Activated CD4-positive, CD25-positive, alpha-beta regulatory T cell treated with anti-CD3 and anti-CD28 coated beads, Interleukin-2, amount 50 U/mL, for 24 hours (primary cell): ENCODE results near the gene GNG3.
A peak's percentile ranks its signal among the peaks of the same experiment; 100 is the strongest.
"Not testable (repeated sequence)": the region's sequence is repeated elsewhere in the genome, so short reads cannot be mapped to it uniquely, and the experiment has no call there.

Experiments used
- ATAC-seq, 2 donors: fragments of 150-1000 bp; cut with Tn5 transposase; one replicate each; pipeline ENCODE4 v1.10.0; 2021; ENCODE audit warnings: mild to moderate bottlenecking in 1 of 2, moderate library complexity in 1 of 2

The GNG3 gene

GRCh38 chr11:62688491-62688890, 19.0 kb upstream of the GNG3 start:
- no peak for ATAC-seq

GRCh38 chr11:62689421-62690183, 17.9 kb upstream of the GNG3 start, which contains the start of gene LRRN4CL:
Gene LRRN4CL (minus strand): TSS chr11:62689530. CDS start chr11:62688508, 1,022 bp downstream.
- ATAC-seq = no peak

GRCh38 chr11:62693624-62694023, 13.9 kb upstream of the GNG3 start:
- ATAC-seq = not testable (repeated sequence)

- peak; percentile 64 to 81 for ATAC-seq
Observed at GRCh38 chr11:62694455-62695167, 12.9 kb upstream of the GNG3 start.

GRCh38 chr11:62702246-62702645, 5.2 kb upstream of the GNG3 start:
- ATAC-seq = no peak

- ATAC-seq = not testable (repeated sequence)
Observed at GRCh38 chr11:62703921-62704320, 3.6 kb upstream of the GNG3 start.

- no peak for ATAC-seq
Observed at GRCh38 chr11:62705413-62705812, 2.1 kb upstream of the GNG3 start.

GRCh38 chr11:62705880-62706849, 1.3 kb upstream of the GNG3 start:
- peak; percentile 68 to 71 for ATAC-seq

GRCh38 chr11:62706850-62707247, 627 bp upstream of the GNG3 start:
- no peak for ATAC-seq

- no peak for ATAC-seq
Observed at GRCh38 chr11:62708392-62708791, 916 bp downstream of the GNG3 start.

GRCh38 chr11:62708793-62709192, 1.3 kb downstream of the GNG3 start:
- peak; percentile 12 to 14 for ATAC-seq

GRCh38 chr11:62709247-62710000, 1.9 kb downstream of the GNG3 start:
- ATAC-seq = peak; percentile 84

GRCh38 chr11:62710001-62710345, 2.5 kb downstream of the GNG3 start:
- ATAC-seq = no peak

- no peak for ATAC-seq
Observed at GRCh38 chr11:62712276-62712812, 4.9 kb downstream of the GNG3 start.

- no peak for ATAC-seq
Observed at GRCh38 chr11:62712861-62713260, 5.4 kb downstream of the GNG3 start.

- ATAC-seq = no peak
Observed at GRCh38 chr11:62713343-62713742, 5.9 kb downstream of the GNG3 start.

- no peak for ATAC-seq
Observed at GRCh38 chr11:62715150-62716130, 8.0 kb downstream of the GNG3 start.

GRCh38 chr11:62716206-62716605, 8.7 kb downstream of the GNG3 start:
- no peak for ATAC-seq

GRCh38 chr11:62716816-62717215, 9.3 kb downstream of the GNG3 start:
- no peak for ATAC-seq

GRCh38 chr11:62719302-62719978, 12.0 kb downstream of the GNG3 start:
- peak; percentile 41 to 51 for ATAC-seq
